GM23248 (cell line): ENCODE results near the gene KLF7.

Source experiments
- EZH2 ChIP-seq: fragments of 200-600 bp; sonication (generic); IDR thresholded peaks from 2 replicates; pipeline ENCODE4 v1.6.1; 2018; ENCODE audit warnings: antibody characterized with exemption, mild to moderate bottlenecking; ENCODE audit not compliant: insufficient read depth, poor library complexity, severe bottlenecking
- EZH2phosphoT487 ChIP-seq: fragments of 200-600 bp; sonication (generic); IDR thresholded peaks from 2 replicates; pipeline ENCODE4 v1.6.1; 2018; ENCODE audit warnings: antibody characterized with exemption, moderate library complexity, mild to moderate bottlenecking, low read depth; ENCODE audit not compliant: insufficient read depth

- no peak for TF ChIP-seq EZH2
- TF ChIP-seq EZH2phosphoT487: no peak
Observed at GRCh38 chr2:207035875-207036274, 129.9 kb downstream of the KLF7 start.
